Panc1 (cell line): Measurements from ENCODE around the gene KCNAB1. TPM values are rescaled to one million over a fixed set of nuclear protein-coding genes. Genes with fewer than 3 reads are reported as not detected.

Experiments used
- ATAC-seq: fragments of 200-7000 bp; cut with Tn5 transposase; 2 replicates; pipeline ENCODE4 v1.9.1; 2020; ENCODE audit warnings: mild to moderate bottlenecking, moderate library complexity
- BruUV-seq: library from RNA; stranded (reverse); fragments of 400-500 nt; replicated peaks from 2 replicates; lab custom pipeline; 2021; lab: Mats Ljungman, UMichigan
- CTCF ChIA-PET: fragments of 300-600 bp; sonication (Branson Sonifier 250); formaldehyde crosslinking; loops from one replicate; lab custom pipeline; 2022; ENCODE audit warnings: antibody characterized with exemption; lab: Charles Lee
- POLR2A ChIA-PET: fragments of 300-600 bp; sonication (Branson Sonifier 250); formaldehyde crosslinking; loops from one replicate; lab custom pipeline; 2022; ENCODE audit warnings: antibody characterized with exemption; lab: Charles Lee
- DNase-seq: peaks from one replicate; pipeline ENCODE4 v3.0.0-alpha.2; 2010; ENCODE audit warnings: low read depth, low spot score
- H3K27ac ChIP-seq: 2 replicates; pipeline ENCODE4 v1.5.1; 2011; ENCODE audit warnings: mild to moderate bottlenecking, low read length, inconsistent platforms
- H3K27me3 ChIP-seq: fragments of 200-500 bp; sonication (Bioruptor generic); 2 replicates; pipeline ENCODE4 v1.6.0; 2014; ENCODE audit warnings: low read length, inconsistent platforms; ENCODE audit not compliant: control insufficient read depth, insufficient read depth
- H3K36me3 ChIP-seq: fragments of 200-500 bp; sonication (Bioruptor generic); 2 replicates; pipeline ENCODE4 v1.5.1; 2014; ENCODE audit warnings: inconsistent platforms, mild to moderate bottlenecking, low read length, moderate library complexity; ENCODE audit not compliant: control insufficient read depth, insufficient read depth
- H3K4me1 ChIP-seq: 2 replicates; pipeline ENCODE4 v1.5.1; 2011; ENCODE audit warnings: inconsistent platforms, mild to moderate bottlenecking, low read length, moderate library complexity; ENCODE audit not compliant: control insufficient read depth, insufficient read depth
- H3K4me3 ChIP-seq, 2 experiments: 2 replicates each; pipeline ENCODE4 v1.5.1; 2011 to 2012; ENCODE audit warnings: low read depth in 2 of 2, low read length in 2 of 2, mild to moderate bottlenecking in 2 of 2, inconsistent platforms in 1 of 2, moderate library complexity in 1 of 2
- H3K9me3 ChIP-seq: fragments of 200-500 bp; sonication (Bioruptor generic); 2 replicates; pipeline ENCODE4 v1.5.1; 2014; ENCODE audit warnings: low read depth, mild to moderate bottlenecking, inconsistent platforms, low read length, moderate library complexity; ENCODE audit not compliant: control insufficient read depth, insufficient read depth
- POLR2AphosphoS5 ChIP-seq: IDR thresholded peaks from 2 replicates; pipeline ENCODE4 v1.6.1; 2012; ENCODE audit warnings: mild to moderate bottlenecking, low read depth, low read length, moderate library complexity
- SIN3A ChIP-seq: IDR thresholded peaks from 2 replicates; pipeline ENCODE4 v1.6.1; 2012; ENCODE audit warnings: low read depth, mild to moderate bottlenecking, low read length, moderate library complexity, borderline replicate concordance; ENCODE audit not compliant: insufficient read depth
- TCF7L2 ChIP-seq: IDR thresholded peaks from 2 replicates; pipeline ENCODE4 v1.6.1; 2011; ENCODE audit warnings: mild to moderate bottlenecking, low read depth, low read length, inconsistent platforms
- in situ Hi-C: cut with HindIII; loops from 2 replicates; pipeline ENCODE4 v1.10.0; 2016; ENCODE audit warnings: low sequenced_read_pairs, low pct_unique_long_range_greater_than_20kb
- intact Hi-C: fragments of 100-400 bp; cut with micrococcal nuclease; formaldehyde crosslinking; loops from one replicate; pipeline ENCODE4 v1.10.0; 2022; ENCODE audit not compliant: unreplicated experiment
- total RNA-seq: library from RNA; stranded (reverse); gene quantifications from one replicate; pipeline ENCODE4 v1.2.1, GENCODE V29; 2021; ENCODE audit not compliant: unreplicated experiment
- TF ChIP-seq, protein P1 (sequence below), 2 experiments: IDR thresholded peaks; 2 replicates each; pipeline ENCODE4 v1.6.1; 2011 to 2012; ENCODE audit warnings: low read depth in 2 of 2, control low read depth in 1 of 2, low read length in 1 of 2, mild to moderate bottlenecking in 1 of 2, moderate library complexity in 1 of 2; ENCODE audit not compliant: insufficient read depth in 1 of 2
- TF ChIP-seq, protein P2 (sequence below): fragments of 450-650 bp; IDR thresholded peaks from 2 replicates; pipeline ENCODE4 v1.5.1; 2017; ENCODE audit warnings: mild to moderate bottlenecking

The KCNAB1 gene
- total RNA-seq, 1 experiment from 2014 or later: not detected

DNA sequence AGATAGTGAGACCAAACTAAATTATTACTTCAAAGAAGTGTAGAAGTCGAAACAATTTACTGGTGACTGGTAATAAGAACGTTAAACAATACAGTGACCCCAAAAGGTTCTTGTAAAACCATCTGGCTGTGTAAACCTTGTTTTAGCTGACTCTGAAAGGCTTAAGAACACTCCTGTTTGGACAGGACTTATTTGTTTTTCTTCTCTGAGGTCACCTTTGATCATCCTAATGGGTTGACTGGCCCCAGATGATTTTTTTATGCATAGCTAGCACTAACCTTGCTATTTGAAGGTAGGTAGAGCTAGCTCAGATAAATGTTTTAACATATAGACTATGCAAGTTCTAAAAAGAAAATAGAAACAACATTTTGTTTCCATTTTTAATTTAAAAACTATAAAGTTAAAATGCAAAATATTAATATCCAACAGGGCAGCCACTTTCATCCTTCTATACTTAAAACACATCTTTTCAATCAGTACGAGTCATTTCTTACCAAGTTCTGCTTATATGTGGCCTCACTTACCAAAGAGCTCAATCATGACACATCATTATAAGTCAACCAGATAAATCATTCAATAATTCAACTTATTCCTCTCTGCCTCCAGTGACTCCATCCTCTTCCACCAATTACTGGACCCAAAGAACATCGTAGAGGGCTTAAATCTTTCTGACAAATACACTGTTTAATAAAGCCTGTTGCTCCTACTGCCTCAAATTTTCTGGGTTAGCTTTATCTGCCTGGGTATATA, 275.8 kb downstream of the KCNAB1 start:
- ChIA-PET CTCF (no interaction called here), POLR2A (no interaction called here)
- H3K27ac ChIP-seq: no peak overlapping the region
- no peaks in the 10 kb centered on the region for H3K9me3 ChIP-seq
- BruUV-seq: no TSS peak
- intact Hi-C loops (no loop called here), in situ Hi-C loops (no loop called here)
- no peaks in the 10 kb centered on the region for H3K36me3 ChIP-seq
- TF ChIP-seq TCF7L2 (no peak), SIN3A (no peak), POLR2AphosphoS5 (no peak)
- TF ChIP-seq, protein P1, sequence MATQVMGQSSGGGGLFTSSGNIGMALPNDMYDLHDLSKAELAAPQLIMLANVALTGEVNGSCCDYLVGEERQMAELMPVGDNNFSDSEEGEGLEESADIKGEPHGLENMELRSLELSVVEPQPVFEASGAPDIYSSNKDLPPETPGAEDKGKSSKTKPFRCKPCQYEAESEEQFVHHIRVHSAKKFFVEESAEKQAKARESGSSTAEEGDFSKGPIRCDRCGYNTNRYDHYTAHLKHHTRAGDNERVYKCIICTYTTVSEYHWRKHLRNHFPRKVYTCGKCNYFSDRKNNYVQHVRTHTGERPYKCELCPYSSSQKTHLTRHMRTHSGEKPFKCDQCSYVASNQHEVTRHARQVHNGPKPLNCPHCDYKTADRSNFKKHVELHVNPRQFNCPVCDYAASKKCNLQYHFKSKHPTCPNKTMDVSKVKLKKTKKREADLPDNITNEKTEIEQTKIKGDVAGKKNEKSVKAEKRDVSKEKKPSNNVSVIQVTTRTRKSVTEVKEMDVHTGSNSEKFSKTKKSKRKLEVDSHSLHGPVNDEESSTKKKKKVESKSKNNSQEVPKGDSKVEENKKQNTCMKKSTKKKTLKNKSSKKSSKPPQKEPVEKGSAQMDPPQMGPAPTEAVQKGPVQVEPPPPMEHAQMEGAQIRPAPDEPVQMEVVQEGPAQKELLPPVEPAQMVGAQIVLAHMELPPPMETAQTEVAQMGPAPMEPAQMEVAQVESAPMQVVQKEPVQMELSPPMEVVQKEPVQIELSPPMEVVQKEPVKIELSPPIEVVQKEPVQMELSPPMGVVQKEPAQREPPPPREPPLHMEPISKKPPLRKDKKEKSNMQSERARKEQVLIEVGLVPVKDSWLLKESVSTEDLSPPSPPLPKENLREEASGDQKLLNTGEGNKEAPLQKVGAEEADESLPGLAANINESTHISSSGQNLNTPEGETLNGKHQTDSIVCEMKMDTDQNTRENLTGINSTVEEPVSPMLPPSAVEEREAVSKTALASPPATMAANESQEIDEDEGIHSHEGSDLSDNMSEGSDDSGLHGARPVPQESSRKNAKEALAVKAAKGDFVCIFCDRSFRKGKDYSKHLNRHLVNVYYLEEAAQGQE (IDR thresholded peaks at IDR 0.05; ENCODE audit: insufficient read depth in 1 of 2, low read depth in 2 of 2, low read length in 1 of 2): no peak
- TF ChIP-seq, protein P2, sequence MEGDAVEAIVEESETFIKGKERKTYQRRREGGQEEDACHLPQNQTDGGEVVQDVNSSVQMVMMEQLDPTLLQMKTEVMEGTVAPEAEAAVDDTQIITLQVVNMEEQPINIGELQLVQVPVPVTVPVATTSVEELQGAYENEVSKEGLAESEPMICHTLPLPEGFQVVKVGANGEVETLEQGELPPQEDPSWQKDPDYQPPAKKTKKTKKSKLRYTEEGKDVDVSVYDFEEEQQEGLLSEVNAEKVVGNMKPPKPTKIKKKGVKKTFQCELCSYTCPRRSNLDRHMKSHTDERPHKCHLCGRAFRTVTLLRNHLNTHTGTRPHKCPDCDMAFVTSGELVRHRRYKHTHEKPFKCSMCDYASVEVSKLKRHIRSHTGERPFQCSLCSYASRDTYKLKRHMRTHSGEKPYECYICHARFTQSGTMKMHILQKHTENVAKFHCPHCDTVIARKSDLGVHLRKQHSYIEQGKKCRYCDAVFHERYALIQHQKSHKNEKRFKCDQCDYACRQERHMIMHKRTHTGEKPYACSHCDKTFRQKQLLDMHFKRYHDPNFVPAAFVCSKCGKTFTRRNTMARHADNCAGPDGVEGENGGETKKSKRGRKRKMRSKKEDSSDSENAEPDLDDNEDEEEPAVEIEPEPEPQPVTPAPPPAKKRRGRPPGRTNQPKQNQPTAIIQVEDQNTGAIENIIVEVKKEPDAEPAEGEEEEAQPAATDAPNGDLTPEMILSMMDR: no peak
- H3K4me3 ChIP-seq: no peak overlapping the region
- DNase-seq (no peak), ATAC-seq (no peak)
- no peaks in the 10 kb centered on the region for H3K4me1 ChIP-seq
- peaks cover 2% of the 10 kb centered on the region; the same call in 1 of the 2 replicates for H3K27me3 ChIP-seq

DNA sequence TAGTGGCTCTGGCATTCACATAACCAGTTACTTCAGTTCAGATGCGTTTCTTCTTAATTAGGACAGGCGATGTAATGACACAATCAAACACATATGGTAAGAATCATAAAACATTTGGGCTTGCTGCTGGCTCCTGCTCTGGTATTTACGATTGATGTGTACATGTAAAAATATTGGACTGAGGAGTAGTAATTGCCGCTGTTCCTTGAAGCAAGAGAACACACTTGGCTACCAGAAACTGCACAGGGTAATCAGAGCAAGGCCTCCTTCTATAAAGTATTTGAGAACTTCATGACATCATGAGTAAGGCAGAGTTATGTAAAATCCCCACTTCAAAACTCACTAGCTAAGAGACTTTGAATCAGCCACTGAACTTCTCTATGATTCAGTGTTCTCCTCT, 276.5 kb downstream of the KCNAB1 start:
- Histone ChIP-seq H3K27me3 (peaks cover 2% of the 10 kb centered on the region; the same call in 1 of the 2 replicates), H3K36me3 (no peaks in the 10 kb centered on the region), H3K27ac (no peak overlapping the region), H3K4me3 (no peak overlapping the region), H3K4me1 (no peaks in the 10 kb centered on the region), H3K9me3 (no peaks in the 10 kb centered on the region)
- in situ Hi-C loops (no loop called here), intact Hi-C loops (no loop called here)
- BruUV-seq: no TSS peak
- ATAC-seq (no peak), DNase-seq (no peak)
- POLR2A ChIA-PET: no interaction called here
- TF ChIP-seq, protein P2: no peak
- TF ChIP-seq POLR2AphosphoS5 (no peak), TCF7L2 (no peak), SIN3A (no peak)
- TF ChIP-seq, protein P1 (IDR thresholded peaks at IDR 0.05; ENCODE audit: insufficient read depth in 1 of 2, low read depth in 2 of 2, low read length in 1 of 2): no peak
- CTCF ChIA-PET: no interaction called here
